HG03175 (cell line): ENCODE measurements around the gene TNFRSF13B.

Source experiments
- ATAC-seq: cut with Tn5 transposase; IDR thresholded peaks from one replicate; pipeline ENCODE4 v1.9.1; 2021; ENCODE audit warnings: mild to moderate bottlenecking, moderate library complexity; ENCODE audit not compliant: unreplicated experiment

The TNFRSF13B gene

DNA sequence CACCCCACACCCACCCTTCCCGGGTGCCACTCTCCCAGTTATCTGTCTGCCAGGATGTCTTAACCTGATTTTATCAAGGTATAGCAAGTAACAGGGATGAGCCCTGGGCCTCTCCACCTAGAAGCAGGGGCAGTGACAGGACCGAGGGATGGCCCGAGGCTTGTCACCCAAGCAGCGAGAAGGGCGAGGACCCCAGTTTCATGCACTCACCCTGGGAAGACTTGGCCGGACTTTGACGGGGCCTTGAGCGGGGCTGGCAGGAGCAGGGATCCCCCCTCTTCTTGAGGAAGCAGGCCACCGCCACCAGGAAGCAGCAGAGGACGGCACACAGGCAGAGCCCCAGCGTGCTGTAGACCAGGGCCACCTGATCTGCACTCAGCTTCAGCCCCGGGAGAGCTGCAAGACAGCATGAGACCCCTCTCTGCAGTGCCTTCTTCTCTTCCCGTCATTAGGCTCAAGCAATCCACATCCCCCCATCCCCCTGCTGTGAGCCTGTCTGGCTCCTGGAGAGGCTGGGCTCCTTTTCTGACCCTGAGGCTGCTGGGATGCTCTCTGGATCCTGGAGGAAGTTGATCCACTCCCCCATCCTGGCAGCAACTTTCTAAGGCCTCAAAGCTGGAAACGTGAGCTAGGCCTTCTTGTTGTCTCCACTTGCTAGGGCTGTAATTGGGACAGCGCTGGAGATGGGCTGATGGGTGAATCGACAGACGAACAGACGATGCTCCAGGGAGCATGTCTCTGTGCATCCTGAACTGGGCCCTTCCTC lies 31.6 kb downstream of the TNFRSF13B start:
- no peak for ATAC-seq

DNA sequence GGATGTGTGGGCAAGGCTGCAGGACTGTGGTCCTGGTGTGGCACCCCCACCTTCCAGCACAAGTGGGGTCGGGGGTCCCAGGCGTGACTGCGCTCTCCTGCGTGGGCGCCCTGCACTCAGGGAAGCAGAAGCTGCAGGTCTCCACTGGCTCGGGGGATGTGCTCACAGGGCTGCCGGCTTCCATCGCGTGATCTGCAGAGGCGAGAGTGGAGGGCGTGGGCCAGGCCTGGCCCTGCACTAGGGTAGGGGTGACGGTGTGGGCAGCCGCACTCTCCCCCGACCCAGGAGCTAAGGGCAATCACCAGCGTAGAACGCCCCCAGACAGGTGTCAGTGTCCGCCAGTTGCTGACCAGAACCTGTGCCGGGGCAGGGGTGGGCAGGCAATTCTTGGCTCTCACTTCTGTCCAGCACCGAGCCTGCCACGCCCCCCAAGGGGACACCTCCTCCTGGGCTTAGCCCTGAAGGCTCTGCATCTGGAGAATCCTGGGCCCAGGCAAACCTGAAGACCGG lies 32.3 kb downstream of the TNFRSF13B start:
- no peak for ATAC-seq

DNA sequence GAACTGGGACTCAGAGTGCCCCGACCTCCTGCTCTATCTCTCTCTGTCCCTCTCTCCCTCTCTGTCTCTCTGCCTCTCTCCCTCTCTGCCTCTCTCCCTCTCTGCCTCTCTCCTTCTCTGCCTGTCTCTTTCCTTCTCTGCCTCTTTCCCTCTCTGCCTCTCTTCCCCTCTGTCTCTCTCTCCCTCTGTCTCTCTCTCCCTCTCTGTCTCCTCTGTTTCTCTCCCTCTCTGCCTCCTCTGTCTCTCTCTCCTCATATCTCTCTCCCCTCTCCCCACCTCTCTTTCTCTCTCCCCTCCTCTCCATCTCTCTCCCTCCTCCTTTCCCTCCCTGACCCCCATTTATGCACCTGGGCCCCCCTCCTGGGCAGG lies 32.7 kb downstream of the TNFRSF13B start:
- no peak for ATAC-seq

DNA sequence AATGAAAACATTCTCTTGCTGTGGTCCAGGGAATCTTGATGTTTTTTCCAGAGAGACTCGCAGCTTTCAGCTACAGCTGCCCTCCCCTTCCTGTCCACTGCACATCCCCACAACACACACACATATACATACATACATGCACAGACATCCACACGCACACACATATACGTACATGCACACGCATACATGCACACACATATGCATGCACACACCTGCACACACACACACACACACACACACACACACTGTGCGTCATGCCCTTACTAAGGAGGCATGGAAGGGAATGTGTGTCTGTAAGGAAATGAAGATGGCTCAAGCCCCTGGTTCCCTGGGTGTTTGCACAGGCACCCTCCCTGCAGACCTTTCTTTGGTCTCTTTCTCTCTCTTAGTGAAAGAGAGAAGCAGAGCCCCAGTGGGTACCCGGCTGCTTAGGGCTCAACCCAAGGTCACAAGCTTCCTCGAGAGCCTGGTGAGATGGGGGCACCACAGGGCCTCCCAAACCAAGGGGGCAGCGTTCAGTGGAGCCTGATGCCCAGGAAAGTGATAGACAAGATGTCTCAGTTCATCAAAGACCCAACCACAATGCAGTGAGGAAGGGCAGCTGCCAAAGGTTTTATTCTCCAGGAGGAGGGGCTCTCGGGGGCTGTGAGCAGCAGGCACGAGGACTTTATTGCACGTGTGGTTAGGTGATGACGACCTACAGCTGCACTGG lies 33.3 kb downstream of the TNFRSF13B start:
- ATAC-seq = no peak

DNA sequence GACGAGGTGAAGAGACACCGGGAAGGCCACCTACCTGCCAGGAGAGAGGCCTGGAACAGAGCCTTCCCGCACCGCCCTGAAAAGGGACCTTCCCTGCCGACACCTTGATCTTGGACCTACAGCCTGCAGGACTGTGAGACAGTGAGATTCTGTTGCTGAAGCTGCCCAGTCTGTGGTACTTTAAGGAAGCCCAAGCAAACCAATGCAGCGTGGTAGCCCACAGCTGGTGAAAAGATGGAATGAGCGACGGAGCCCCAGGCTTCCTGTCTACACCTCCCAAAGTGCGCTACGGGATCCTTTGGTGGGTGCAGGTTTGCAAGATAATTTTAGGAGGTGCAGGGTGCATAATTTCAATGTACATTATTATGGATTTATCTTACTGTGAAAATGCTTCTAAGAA lies 33.9 kb downstream of the TNFRSF13B start:
- ATAC-seq = no peak

DNA sequence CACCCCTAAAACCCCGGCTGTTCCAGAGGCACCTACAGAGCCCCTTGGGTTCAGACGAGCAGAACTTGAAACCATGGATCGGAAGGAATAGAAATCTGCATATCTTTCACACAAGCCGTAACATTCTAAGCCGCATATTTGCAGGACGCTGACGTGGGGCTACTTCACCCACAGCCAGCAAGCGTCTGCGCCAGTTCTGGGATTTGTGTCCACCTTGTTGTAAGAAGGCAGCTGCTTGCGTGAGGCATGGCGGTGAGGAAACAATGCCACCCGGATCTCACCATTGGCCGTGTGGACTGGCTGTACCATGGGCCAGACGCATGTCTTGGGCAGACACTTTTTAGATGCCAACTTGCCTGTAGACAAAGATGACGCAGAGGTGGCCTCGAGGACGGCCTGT lies 34.5 kb downstream of the TNFRSF13B start:
- ATAC-seq = no peak

DNA sequence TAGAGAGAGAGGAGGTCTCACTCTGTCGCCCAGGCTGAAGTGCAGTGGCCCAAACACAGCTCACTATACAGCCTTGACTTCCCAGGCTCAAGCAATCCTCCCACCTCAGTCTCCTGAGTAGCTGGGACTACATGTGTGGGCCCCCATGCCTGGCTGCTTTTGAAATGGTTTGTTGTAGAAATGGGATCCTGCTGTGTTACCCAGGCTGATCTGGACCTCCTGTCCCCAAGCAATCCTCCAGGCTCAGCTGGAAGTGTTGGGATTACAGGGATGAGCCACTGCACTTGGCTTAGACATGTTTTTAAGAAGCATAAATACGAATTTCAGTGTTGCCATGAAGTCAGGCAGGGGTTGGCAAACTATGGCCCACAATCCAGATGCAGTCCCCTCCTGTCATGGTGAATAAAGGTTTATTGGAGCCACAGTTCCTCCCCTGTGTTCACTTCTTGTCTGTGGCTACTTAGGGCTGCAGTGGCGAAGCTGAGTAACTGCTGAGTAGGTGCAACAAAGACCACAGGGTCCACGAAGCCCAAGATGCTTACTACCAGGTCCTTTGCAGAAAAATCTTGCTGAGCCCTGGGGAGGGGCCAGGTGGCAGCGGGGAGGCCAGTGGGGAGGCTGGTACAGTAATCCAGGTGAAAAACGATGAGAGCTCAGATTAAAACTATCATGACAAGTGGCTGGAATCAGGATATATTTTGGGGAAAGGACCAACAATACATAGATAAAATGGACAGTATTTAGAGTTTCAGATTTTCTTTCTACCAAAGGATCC lies 35.2 kb downstream of the TNFRSF13B start:
- no peak for ATAC-seq

DNA sequence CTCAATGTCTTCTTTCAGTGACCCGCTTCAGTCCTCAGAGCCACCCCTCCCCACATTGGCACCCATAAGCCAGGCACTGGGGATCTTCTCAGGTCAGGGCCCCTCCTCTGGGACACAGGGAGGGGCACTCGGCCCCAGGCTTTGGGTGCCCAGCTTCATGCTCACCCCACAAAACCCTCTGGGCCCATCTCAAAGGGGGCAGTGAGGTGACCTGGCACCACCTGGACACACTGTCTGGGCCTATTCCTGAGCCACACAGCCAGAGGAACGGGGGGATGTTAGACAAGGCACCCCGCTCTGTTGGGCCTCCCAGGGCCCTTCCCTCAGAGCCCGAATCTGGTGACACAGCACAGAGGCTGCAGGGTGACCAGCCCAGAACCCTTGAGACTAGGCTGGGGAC lies 36.1 kb downstream of the TNFRSF13B start:
- ATAC-seq = no peak

DNA sequence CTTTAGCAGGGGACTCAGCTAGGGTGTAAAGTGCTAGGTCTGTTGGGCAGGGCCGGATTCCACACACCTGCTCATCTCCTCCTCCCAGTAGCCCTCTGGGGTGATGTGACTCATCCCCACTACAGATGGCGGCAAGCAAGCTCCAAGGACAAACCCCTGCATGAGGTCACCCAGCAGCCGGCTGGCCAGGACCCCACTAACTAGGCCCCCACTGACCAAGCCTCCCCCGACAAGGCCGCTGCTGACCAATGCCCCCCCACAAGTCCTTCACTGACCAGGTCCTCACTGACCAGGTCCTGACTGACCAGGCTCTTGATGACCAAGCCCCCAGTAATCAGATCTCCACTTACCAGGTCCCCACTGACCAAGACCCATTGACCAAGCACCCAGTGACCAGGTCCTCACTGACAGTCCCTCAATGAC lies 36.7 kb downstream of the TNFRSF13B start:
- no peak for ATAC-seq

DNA sequence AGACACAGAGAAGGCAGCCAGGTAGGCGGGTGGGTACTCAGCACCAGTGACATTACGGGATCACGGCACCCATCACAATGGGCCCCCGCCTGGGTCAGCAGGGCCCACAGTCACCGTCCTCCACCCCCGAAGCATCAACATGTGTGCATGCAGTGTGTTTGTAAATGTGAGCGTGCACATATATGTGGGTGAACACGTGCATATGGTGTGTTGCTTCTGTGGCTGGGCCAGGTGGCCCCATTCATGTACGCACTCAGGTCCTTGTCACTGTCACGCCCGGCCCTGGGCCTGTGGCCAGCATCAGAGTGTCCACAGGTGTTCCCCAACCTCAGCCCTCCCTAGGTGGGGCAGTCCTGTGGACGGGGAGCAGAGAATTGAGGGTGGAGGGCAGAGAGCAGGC lies 37.1 kb downstream of the TNFRSF13B start:
- ATAC-seq = no peak

DNA sequence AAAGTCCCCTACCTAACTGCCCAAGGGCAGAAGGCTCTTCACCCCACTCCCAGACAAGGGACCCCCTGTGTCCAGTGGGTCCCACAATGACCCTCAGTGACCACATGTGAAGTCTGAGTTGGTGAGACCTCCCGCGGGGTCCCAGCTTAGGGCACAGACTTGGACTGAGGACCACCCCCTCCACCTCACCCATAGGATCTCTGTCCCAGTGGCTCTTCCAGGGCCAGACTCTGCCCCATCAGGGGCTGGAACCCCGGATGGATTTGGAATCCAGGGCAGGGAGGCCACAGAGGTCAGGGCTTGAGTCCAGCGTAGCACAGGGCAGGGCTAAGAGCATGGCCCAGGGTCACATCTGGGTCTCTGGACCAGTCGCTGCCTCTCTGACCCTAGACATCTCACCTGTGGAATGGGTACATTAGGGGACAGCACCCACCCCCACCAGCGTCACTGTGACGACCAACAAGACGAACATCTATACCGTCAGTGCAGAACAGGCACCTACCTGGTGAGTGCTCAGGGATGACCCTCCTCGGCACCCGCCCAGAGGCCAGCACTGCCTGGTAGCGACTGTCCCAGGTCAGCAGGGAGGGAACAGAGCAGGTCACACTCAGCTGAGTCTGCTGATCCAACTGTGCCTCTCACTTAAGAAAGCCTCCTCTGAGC lies 37.7 kb downstream of the TNFRSF13B start:
- ATAC-seq = no peak

DNA sequence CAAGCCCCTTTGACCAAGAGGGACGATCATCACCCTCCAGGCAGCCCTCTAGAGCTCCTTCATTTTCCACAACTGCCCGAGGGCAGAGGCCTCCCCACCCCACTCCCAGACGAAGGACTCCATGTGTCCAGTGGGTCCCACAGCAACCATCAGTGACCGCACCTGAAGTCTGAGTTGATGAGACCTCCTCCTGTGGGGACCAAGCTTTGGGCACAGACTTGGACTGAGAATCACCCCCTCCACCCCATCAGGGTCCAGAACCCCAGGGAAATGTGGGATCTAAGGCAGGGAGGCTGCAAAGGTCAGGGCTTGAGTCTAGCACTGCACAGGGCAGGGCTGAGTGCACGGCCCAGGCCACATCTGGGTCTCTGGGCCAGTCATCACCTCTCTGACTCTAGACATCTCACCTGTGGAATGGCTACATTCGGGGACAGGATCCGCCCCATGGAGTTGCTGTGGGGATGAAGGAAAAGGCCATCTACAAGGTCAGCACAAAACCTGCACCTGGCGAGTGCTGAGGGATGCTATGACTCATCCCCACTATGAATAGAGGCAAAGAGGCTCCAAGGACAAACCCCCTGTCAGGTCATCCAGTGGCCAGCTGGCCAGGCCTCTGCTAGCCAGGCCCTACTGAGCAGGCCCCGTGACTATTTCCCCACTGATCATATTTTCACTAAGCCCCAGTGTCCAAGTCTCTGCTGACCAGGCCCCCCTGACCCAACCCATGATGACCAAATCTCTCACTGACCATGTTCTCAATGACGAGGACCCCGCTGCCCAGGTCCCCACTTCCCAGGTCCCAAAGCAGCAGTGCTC lies 38.4 kb downstream of the TNFRSF13B start:
- ATAC-seq = no peak

DNA sequence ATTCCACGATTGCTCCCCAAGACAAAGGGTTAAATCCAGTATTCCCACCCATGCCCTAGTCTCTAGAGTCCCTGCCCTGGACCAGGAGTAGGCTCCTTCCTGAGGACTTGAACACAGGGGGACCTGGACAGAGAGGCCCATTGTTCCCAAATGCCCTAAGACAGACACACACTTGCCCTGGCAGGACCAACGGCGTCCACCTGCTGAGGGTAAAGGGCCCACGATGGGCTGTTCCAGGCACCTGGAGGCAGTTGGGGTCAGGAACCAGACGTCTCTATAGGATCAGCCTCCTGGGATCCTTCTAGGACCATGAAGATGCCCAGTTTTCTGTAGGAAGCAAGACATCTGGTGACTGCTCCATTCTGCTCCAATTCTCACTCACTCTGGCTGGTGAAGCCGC lies 39.3 kb downstream of the TNFRSF13B start:
- no peak for ATAC-seq

DNA sequence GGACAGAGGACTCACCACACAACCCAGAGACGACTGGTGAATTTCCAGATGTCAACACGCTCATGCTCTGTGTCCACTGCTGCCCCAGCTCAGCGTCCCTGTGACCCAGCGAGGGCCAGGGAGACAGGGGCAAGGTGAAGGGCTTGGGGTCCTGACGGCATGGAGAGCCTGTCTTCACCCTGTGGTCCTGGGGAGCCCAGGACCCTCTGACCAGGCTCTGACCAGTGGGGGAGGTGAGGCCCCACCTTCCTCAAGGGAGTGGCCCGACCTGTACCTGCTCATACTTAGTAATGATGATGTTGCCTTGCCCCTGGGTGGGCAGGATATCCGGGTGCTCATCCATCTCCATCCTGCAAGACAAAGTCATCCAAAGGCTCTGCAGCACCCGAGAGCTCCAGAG lies 39.8 kb downstream of the TNFRSF13B start:
- ATAC-seq = no peak

DNA sequence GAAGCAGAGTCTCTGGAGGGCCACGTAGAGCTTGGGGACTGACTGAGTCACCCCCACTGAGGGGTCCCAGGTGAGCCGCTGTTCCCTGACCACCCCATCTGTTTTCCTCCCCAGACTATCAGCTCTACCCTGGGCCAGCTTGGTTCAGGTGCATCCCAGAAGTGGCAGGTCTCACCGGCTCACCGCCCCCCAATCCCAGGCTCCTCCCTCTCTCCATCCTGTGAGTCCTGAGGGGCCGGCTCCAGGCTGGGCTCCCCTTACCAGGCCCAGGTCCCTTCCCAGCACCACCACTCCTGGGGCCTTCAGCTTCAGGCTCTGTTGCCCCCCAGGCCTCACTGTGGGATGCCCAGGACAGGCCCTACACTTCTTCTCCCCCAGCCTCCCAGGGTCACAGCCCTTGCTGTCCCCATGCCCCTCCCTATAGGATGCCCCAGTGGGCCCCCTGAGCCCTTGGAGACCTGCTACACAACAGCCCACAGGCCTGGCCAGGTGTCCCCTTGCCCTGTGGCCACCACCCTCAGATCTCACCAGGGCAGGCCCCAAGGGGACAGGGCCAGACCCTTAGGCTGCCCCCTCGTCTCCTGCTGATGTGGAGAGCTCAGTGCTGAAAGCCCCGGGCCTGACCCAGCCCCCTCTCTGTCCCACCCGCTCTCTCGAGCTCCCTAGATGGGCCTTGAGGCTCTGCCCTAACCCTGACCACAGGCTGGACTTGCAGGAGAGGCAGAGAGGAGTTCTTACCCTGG lies 40.4 kb downstream of the TNFRSF13B start:
- ATAC-seq = no peak

DNA sequence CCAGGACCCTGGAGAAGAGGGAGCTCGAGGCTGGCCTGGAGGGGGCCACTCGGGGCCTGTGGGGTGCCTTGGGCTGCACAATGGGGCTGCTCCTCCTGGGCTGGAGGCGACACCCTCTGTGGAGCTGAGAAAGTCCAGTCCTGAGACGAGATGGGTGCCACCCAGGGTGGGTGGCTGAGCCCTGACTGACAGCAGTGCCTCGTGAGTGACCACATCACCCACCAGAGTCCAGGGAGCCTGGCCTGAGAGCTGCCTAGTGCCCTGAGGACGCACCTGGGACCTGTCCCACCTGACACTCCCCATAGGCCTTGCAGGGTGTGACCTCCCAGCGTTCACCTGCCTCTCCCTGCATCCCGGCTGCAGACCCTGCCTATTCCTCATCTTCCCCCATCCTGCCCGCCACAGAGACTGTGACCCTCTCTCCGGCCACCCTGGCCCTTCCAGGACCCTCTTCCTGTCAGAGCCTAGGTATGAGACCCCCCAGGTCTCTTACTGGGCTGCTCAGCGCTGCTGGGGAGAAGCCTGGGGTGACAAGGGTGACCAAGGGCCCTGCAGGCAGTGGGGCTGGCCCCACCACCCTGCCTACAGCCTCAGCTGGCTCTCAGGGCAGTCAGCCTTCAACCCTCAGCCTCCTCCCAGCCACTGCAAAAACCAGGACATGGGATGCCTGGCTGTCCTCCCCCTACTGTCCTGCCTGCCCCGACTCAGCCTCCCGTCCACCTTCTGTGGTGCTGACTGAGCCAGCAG lies 41.2 kb downstream of the TNFRSF13B start:
- no peak for ATAC-seq

DNA sequence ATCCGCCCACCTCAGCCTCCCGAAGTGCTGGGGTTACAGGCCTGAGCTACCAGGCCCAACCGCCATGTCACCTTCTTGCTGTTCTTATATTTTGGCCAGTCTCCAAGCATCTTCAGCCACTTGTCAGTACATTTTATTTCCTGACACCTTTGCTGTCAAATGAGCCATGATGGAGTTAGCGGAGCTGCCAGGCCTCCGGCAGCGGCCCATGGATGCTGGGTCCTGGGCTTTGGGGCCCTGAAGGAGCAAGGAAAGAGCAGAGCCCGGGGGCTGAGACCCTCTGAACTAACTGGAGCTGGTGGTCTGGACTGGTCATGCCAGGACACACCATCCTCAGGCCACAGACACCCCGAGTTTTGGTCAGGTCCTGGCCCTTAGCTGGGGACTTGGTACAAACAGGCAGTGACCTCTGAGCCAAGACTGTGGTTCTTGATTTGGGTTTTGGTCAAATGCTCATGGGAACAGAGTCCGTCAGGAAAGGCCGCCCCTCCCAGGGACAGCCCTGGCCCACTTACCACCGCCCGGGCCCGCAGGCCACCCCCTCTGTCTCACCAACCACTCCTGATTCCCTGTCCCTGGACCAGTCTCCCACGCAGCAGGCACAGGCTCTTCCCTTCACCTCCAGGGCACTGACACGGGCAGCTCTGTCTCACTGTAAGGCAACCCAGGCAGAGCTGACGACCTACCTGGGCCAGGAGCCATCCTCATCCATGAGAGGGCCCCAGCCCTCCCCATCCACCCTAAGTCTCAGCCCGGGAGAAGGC lies 42.0 kb downstream of the TNFRSF13B start:
- ATAC-seq = no peak

DNA sequence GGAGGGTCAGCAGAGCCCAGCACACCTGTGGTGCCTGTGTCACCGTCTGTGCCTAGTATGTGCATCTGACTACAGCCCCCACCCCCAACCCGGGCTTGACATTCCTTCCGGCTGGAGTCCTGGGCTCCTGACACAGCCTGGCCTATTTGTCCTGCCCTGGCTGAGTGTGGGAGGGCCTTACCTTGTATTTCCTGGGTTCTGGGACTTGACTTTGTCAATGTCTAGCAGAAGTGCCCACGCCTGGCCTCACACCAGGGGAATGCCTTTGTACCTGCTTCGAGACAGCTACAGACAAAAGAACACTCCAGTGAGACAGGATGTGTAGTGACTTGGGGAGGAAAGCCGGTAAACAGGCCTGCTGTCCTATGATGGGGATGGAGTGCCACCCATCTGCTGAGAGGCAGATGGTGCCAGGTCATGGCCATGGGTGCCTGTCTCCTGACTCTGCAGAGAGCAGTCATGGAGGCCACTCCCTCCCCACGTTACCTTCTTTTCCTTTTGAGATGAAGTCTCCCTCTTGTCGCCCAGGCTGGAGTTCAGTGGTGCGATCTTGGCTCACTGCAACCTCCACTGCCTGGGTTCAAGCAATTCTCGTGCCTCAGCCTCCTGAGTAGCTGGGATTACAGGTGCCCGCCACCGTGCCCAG lies 42.8 kb downstream of the TNFRSF13B start:
- no peak for ATAC-seq
